HG03196 (cell line): ENCODE measurements around the gene SNAPC2.
"Not testable (repeated sequence)": the region's sequence is repeated elsewhere in the genome, so short reads cannot be mapped to it uniquely, and the experiment has no call there.

Source experiments
- ATAC-seq: cut with Tn5 transposase; IDR thresholded peaks from one replicate; pipeline ENCODE4 v1.9.1; 2021; ENCODE audit not compliant: unreplicated experiment

Gene SNAPC2

DNA sequence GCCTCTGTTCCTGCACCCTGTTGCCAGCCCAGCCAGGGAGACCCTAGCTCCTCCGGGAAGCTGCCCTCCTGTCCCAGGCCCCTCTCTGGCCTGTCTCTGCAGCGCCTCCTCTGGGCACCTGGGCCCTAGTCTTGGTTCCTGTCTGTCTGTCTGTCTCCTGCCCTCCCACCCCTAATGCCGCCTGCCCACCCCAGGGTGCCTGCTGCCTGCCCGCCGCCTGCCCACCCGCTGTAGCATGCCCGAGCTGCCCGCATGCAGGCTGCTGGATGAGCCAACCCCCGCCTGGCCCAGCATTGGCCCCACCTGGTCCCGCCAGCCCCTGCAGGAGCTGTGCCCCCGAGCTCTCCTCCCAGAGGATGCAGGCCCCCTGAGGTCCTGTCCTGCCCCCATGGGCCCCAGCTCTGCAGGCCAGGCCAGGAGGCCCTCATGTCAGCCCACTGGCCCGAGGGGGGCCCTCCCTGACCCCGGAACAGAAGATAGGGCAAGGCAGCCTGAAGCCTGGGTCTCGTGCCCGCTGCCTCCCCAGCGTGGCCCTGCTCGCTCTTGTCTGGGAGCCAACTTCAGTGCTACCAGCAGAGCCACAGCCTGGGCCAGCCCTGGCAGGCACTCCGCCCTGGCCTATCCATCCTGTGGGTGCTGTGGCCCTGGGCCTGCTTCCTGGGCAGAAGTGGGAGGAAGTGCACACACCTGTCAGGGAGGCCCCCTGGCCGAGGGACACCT, 11.2 kb upstream of the SNAPC2 start:
- no peak for ATAC-seq

DNA sequence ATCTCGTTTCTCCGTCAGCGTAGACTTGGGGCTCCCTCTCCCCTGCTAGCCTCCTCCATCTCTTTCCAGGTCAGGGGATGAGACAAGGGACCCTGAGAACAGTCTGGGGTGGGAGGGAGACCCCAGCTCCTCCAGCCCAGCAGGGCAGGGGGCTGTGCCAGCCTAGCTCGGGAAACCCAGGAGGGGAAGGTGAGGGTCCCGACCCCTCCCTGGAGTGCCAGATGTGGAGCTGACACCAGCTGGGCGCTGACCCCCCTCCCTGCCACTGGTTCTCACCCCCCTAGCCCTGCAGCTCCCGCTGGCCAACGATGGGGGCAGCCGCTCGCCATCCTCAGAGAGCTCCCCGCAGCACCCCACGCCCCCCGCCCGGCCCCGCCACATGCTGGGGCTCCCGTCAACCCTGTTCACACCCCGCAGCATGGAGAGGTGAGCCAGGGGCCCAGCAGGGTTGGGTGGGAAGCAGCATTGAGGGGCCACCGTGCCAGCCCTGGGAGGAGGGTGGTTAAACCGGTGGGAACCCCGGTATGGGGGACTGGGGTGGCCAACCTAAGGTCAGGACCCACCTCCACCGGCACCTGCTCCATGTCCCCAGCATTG, 10.6 kb upstream of the SNAPC2 start:
- ATAC-seq, result no peak

DNA sequence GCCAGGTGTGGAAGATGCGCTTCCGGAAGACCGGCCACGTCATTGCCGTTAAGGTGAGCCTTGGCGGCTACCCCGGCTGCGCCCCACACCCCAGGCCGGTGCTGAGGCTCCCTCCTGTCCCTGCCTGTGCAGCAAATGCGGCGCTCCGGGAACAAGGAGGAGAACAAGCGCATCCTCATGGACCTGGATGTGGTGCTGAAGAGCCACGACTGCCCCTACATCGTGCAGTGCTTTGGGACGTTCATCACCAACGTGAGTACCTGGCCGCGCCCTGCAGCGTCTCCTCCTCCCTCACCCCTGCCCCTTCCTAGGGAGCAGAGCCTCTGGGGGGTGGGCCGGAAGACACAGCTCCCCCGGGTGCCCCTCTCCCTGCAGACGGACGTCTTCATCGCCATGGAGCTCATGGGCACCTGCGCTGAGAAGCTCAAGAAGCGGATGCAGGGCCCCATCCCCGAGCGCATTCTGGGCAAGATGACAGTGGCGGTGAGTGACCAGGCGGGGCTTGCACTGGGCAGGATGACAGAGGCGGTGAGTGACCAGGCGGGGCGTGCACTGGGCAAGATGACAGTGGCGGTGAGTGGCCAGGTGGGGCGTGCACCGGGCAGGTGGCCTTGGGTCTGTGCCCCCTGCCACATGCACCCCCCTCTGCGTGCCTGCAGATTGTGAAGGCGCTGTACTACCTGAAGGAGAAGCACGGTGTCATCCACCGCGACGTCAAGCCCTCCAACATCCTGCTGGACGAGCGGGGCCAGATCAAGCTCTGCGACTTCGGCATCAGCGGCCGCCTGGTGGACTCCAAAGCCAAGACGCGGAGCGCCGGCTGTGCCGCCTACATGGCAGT, 9.6 kb upstream of the SNAPC2 start:
- no peak for ATAC-seq

DNA sequence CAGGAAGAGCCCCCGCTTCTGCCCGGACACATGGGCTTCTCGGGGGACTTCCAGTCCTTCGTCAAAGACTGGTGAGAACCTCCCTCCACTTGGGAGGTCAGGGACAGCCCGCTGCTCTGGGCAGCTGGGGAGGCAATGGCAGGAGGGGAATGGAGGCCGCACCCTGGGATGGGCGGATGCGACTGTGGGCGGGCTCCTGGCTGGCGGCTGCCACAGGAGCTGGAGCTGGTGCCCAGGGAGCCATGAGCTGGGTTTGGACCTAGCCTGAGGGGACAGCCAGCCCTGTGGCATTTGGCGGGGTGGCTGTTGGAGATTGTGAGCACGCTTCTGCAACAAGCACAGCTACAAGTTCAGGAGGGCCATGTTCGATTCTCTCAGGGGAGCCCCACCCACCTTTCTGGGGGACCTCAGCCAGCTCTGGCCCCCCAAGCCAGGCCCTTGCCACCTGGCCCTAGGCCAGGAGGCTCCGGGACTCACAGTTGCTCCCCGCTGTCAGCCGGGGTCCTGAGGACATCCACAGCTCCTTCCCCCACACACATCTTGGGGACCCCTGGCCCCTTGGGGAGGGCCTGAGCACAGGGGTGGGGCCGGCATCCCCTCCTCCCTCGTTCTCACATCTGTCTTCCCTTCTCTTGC, 8.5 kb upstream of the SNAPC2 start:
- no peak for ATAC-seq

DNA sequence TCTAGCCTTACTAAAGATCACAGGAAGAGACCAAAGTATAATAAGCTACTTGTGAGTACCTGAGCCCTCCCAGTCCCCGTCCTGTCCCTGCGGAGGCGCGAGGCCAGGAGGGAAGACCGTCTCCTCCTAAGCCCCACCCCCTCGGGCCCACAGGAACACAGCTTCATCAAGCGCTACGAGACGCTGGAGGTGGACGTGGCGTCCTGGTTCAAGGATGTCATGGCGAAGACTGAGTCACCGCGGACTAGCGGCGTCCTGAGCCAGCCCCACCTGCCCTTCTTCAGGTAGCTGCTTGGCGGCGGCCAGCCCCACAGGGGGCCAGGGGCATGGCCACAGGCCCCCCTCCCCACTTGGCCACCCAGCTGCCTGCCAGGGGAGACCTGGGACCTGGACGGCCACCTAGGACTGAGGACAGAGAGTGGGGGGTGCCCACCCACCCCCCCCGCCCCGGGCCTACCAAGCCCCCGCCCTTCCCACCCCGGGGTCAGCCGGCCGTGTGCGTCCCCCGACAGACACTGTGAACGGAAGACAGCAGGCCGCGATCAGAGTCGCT, 7.9 kb upstream of the SNAPC2 start:
- ATAC-seq, result no peak

DNA sequence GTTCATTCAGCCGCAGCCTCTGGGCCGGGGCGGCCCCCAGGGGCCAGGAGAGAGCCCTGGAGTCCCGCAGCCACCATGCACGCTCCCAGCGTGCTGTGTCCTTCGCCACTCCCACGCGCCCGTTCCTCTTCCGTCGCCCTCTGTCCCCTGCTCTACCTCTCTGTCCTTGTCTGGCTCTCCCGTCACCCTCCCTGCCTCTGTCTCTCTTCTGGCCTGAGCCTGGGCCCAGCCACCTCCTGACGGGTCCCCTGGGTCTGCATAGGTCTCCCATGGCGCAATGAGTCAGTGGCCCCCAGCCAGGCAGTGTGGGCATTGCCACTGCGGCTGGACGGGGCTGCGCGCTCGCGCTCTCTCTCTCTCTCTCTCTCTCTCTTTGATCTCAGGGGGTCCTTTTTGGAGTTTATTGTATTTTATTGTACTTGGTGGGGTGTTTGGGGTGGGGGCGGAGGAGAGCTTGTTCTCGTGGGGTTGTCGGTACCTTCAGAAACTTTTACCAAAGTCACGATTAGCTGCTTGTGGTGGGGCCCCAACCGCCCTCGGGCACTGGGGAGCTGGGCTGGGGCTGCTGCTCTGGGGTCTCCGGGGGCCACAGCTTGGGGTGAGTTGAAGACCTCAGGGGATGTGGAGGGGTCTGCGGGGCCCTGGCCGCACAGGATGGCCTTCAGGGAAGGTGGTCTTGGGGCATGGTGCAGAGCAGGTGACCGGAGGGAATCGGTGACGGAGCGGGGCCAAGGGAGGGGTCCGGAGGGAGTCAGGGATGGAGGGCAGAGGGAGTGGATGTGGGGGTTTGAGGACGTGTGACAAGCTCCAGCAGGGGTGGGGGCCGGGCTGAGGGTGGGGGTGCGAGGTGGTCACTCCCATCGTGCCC, 7.2 kb upstream of the SNAPC2 start:
- ATAC-seq, result no peak

DNA sequence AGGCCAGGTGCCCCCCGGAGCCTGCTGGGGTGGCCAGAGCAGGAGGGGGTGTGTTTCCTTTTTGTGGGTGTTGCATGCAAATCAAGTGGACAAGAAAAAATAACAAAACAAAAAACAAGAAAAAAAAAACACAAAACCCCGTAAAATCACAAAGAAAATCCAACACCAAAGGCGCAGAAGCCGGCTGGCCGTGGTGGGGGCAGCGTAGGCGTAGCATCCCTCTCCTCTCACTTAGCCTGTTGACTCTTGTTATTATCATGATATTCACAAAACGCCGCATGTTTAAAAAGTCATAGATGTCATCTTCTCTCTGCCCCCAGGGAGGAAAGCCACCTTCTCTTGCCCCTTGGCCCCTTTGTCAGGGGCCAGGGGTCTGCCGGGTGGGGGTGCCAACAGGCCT, 6.5 kb upstream of the SNAPC2 start:
- no peak for ATAC-seq

DNA sequence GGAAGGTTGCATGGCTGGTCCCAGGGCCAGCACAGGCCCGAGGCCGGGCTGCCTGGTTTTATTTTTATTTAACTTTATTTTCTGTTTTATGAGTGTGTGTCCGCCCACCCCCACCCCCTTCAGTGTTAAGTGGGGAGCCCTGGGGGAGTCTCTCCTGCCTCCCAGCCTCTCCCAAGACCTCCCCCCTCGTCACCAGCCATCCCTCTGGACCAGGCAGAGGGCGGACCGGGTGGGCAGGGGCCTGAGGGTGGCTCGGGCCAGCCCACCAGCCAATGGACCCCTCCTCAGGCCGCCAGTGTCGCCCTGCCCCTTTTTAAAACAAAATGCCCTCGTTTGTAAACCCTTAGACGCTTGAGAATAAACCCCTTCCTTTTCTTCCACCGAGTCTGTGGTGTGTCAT, 6.0 kb upstream of the SNAPC2 start:
- ATAC-seq, result no peak

DNA sequence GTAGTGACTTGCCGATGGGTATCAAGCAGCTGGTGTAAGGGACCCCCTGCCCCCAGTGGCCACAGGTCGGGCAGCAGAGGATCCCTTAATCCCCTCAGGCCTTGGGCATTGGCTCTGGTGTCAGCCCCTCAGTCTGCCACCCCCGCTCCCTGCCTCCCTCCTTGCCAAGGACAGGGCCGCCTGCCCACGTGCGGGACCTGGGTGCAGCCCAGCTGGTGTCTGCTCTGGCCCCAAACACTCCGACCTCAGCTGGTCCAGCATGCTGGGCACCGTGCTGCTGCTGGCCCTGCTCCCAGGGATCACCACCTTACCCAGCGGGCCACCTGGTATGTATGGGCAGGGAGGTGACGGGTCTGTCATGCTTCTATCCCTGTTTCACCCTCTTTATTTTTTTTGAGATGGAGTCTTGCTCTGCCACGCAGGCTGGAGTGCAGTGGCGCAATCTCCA, 5.5 kb upstream of the SNAPC2 start, which contains the start of gene TGFBR3L:
TGFBR3L (plus strand) TSS at position 233 of the 448 bp plus-strand sequence.
- ATAC-seq, result no peak

DNA sequence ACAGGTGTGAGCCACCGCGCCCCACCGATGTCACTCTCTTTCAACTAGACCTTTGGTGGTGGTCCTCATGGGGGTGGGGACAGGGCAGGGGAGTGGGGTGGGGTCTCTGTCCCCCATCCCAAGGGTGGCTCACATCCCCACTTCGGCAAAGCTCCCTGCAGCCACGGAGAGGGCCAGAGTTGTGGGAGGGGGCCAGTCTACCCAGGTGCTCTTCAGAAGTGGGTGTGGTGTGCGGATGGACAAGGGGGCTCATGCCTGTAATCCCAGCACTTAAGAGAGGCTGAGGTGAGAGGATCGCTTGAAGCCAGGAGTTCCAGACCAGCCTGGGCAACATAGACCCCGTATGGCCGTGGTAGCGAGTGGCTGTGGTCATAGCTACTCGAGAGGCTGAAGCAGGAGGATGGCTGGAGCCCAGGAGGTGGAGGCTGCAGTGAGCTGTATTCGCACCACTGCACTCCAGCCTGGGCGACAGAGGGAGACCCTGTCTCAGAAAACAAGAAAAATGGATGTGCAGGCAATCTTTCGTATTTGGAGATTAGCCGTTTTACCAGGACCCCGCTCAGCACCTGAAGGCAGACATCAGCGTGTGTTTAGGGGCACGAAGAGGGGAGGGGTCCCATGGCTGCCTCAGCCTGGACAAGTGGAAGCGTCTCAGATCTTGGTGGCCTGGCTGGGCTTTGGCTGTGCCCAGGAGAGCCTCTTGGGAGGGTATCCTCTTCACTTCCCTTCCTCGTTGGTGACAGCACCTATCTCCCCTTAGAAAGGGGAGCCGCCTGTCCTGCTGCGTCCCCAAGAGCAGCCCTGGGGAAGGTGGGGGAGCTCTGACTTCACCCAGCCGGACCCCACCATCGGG, 4.7 kb upstream of the SNAPC2 start:
- no peak for ATAC-seq

DNA sequence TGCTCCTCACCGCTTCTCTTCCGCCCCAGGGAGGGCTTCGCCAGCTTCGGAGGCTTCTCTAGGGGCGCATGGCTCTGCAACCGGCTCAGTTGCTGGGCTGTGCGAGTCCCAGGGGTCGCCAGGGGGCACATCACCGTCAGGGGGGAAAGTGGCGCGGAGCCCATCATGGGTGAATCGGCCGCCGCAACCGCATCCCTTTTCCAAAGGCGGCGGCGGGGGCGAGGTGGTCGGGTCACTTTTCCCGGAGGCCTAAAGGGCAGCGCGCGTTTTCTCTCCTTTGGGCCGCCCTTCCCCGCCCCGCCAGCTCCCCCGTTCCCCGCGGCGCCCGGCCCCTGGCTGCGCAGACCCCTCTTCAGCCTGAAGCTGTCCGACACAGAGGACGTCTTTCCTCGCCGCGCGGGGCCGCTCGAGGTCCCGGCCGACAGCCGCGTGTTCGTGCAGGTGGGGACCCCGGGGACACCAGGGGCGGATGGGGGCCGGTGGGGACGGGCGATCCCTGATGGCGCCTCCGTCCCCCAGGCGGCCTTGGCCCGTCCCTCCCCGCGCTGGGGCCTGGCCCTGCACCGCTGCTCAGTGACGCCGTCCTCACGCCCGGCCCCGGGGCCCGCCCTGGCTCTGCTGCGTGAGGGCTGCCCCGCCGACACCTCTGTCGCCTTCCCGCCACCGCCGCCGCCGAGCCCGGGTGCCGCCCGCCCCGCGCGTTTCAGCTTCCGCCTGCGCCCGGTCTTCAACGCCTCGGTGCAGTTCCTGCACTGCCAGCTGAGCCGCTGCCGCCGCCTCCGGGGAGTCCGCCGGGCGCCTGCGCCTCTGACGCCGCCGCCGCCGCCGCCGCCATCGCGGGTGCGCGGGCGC, 3.8 kb upstream of the SNAPC2 start:
- ATAC-seq, result no peak

DNA sequence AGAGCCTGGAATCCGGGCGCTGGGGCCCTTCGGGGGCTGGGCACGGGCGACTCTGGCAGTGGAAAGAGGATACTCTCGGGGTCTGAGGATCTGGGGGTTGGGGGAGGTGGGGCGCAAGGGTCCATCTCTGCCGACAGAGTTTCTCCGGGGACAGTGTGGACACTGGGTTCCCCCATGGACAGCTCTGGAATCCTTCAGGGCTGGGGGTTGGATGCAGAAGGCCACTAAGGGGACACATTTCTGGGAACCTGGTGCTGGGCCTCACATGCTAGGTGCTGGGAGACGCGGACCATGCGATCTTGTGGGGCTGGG, 3.2 kb upstream of the SNAPC2 start:
- ATAC-seq, result no peak

DNA sequence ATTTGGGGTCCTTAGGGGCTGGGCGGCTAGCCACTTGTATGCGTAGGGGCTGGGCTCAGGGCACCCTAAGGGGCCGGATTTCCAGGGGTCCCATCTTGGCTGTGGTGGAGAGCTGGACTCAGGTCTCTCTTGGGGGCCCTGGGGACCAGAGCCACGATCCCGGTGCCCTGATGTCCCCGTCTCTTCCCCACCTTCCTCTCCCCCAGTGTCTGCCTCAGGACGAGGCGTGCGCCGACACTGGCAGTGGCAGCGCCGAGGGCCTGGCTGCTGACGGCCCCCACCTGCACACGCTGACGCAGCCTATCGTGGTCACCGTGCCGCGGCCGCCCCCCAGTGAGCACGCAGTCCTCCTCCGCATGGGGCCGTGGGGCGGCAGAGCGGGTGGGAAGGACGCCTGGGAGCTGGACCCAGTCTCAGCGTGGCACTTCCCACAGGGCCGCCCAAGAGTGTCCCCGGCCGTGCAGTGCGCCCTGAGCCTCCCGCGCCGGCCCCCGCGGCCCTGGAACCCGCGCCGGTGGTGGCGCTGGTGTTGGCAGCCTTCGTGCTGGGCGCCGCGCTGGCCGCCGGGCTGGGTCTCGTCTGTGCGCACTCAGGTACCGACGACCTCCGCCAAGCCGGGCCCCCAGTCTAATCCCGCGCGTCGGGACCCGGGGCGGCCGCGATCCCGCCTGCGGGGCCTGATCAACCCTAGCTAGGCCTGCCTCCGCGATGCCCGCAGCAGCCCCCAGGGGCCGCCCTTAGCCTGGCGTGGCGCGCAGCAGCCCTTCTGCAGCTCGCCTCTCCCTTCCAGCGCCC, 2.7 kb upstream of the SNAPC2 start:
- no peak for ATAC-seq

DNA sequence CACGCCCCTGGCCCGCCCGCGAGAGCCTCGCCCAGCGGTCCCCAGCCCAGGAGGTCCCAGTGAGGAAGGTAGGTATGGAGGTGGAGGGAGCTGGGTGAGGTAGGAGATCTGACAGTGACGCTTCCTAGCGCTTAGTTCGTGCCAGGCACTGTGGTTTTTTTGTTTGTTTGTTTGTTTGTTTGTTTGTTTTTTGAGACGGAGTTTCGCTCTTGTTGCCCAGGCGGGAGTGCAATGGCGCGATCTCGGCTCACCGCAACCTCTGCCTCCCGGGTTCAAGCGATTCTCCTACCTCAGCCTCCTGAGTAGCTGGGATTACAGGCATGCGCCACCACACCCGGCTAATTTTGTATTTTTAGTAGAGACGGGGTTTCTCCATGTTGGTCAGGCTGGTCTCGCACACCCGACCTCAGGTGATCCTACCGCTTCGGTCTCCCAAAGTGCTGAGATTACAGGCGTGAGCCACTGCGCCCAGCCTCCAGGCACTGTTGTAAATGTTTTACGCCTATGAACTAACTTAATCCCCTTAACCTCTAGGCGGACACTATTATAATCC, 2.0 kb upstream of the SNAPC2 start:
- ATAC-seq, result not testable (repeated sequence)

DNA sequence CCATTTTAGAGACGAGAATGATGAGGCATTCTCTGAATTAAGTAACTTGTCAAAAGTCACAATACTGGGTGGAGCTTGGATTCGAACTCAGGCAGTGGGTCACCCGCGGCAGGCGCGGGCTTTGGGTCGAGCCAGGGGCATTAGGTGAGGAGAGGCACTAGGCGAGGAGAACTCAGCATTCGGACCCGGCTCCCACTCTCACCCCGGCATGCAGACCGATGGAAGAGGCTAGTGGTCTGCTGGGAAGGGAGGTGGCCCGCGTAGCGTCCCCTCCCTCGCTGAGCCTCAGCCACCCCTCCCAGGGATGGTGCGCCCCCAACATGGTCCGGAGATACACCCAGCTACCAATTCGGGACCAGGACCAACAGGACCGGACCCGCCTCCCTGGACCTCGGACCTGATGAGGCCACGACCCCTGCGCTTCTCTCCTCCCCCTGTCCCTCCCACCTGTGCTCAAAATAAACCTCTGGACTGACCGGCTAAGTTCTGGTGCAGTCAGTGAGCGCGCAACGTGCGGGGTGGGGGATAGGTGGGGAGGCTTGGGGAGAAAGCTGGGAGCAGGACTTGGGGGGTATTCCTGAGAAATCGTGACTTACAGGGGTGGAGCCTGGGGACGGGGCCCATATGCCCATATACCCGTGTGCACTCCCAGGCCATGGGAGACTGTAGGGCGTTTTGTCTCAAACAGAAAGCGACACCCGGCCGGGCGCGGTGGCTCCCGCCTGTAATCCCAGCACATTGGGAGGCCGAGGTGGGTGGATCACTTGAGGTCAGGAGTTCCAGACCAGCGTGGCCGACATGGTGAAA, 1.3 kb upstream of the SNAPC2 start:
- no peak for ATAC-seq

DNA sequence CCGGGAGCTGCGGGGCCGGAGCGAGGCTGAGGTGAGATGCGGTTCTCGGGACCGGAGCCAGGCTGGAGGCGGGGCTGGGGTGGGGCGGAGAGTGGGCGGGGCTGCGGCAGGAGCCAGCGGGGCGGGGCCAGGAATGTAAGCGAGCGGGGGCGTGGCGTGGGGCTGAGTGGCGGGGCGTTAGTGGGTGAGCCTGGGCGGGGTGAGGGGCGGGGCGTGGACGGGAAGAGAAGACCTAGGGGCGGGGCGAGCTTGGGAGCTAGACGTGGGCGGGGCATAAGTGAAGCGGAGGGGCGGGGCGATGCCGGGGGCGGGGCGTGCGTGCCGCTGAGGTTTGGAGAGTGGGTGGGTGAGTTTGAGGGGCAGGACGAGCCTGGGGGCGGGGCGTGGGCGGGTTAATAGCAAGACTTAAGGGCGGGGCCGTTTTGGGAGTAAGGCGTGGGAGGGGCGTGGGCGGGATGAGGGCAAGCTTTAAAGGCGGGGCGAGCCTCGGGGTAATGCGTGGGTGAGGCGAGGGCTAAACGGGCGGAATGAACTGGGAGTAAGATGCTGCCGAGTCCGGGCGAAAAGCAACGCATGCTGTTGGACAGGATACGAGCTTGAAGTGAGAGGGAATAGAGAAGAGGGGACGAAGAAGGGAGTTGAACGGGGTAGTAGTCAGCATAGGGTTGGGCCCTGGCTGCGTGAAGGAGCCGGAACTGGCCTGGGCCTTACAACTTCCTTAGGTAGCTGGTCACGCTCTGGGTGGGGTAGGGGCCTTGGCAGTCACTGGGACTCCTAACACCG, 572 bp downstream of the SNAPC2 start:
- ATAC-seq, result peak; percentile 34
